ENCODE results near the gene OGFOD3. TPM values are rescaled to one million over a fixed set of nuclear protein-coding genes. Genes with fewer than 3 reads are reported as not detected.

The OGFOD3 gene
- total and polyA plus RNA-seq, 2 experiments from 2014 or later = 9.6 to 24.6 TPM

DNA sequence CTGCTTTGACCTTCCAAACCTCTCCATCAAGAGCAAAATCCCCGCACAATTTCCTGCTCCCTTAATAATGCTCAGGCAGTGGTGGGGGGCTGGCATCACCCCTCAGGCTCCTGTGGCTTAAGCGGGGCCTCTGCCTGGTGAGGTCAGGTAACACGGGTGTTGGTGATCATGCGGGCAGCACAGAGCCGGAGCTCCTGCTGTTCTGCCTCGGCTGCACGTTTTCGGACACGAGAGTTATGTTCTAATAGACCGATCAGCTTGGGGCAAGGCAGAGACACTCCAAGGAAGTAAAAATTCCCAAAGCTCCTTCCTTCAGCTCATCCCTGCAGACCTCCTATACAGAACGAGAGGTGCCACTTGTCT is 46.2 kb upstream of the OGFOD3 start (continued):
- TF ChIP-seq, protein P1, sequence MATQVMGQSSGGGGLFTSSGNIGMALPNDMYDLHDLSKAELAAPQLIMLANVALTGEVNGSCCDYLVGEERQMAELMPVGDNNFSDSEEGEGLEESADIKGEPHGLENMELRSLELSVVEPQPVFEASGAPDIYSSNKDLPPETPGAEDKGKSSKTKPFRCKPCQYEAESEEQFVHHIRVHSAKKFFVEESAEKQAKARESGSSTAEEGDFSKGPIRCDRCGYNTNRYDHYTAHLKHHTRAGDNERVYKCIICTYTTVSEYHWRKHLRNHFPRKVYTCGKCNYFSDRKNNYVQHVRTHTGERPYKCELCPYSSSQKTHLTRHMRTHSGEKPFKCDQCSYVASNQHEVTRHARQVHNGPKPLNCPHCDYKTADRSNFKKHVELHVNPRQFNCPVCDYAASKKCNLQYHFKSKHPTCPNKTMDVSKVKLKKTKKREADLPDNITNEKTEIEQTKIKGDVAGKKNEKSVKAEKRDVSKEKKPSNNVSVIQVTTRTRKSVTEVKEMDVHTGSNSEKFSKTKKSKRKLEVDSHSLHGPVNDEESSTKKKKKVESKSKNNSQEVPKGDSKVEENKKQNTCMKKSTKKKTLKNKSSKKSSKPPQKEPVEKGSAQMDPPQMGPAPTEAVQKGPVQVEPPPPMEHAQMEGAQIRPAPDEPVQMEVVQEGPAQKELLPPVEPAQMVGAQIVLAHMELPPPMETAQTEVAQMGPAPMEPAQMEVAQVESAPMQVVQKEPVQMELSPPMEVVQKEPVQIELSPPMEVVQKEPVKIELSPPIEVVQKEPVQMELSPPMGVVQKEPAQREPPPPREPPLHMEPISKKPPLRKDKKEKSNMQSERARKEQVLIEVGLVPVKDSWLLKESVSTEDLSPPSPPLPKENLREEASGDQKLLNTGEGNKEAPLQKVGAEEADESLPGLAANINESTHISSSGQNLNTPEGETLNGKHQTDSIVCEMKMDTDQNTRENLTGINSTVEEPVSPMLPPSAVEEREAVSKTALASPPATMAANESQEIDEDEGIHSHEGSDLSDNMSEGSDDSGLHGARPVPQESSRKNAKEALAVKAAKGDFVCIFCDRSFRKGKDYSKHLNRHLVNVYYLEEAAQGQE (IDR thresholded peaks at IDR 0.05; ENCODE audit: unreplicated experiment) = no peak

DNA sequence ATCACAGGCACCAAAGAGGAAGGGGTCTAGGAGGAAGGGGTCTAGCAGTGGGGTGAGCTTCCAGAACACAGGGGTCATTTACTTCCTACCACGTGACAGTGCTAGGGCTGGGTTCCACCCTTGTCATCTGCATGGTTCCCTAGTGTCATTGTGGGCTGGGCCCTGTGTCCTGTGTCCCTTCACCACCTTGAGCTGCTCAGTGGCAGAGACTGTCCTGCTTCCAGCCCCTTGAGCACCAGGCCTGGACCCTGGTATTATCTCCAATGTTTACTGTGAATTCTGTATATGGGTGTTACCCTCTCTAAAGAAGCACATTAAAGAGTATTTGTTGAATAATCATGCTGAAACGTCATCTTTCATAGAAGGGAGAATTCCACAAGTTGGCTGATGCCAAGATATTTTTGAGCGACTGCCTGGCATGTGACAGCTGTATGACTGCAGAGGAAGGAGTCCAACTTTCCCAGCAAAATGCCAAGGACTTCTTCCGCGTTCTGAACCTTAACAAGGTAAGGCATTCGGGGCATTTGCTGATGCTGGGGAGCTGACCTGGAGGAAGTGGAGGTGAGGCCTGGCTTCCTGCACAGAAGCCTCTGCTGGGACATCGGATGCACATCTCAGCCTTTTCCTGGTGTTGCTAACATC is 45.7 kb upstream of the OGFOD3 start:
- Histone ChIP-seq H4K20me1 (replicated peaks; ENCODE audit: insufficient read depth) (peaks cover 6% of the 10 kb centered on the region), H3K9me2 (ENCODE audit: insufficient read depth) (no peaks in the 10 kb centered on the region), H3F3A (replicated peaks; ENCODE audit: low read depth) (0 out of 2 replicates have a peak, but pooled peaks cover 6% of the 10 kb centered on the region), H3K4me1 (ENCODE audit: insufficient read depth) (no peaks in the 10 kb centered on the region), H2AFZ (no peak overlapping the region), H3K27ac (ENCODE audit: low read depth) (no peak overlapping the region), H3K79me2 (replicated peaks; ENCODE audit: insufficient read depth) (peaks cover 10% of the 10 kb centered on the region), H3K36me3 (ENCODE audit: insufficient read depth) (peaks cover 10% of the 10 kb centered on the region; the same call in 1 of the 2 replicates), H3K27me3 (ENCODE audit: insufficient read depth) (no peaks in the 10 kb centered on the region), H3K4me3 (no peak overlapping the region), H3K4me2 (no peak overlapping the region)
- no peak for DNase-seq (ENCODE audit: low spot score)
- no peak for ATAC-seq
- Mint-ChIP-seq H3K4me3 (no peak overlapping the region), H3K9me3 (no peaks in the 10 kb centered on the region), H3K4me1 (no peaks in the 10 kb centered on the region), H3K27me3 (ENCODE audit: insufficient read depth, low read depth, poor library complexity) (peaks cover 10% of the 10 kb centered on the region), H3K27ac (no peak overlapping the region), H3K36me3 (ENCODE audit: low read depth) (peaks cover 66% of the 10 kb centered on the region)
- TF ChIP-seq, protein P2, sequence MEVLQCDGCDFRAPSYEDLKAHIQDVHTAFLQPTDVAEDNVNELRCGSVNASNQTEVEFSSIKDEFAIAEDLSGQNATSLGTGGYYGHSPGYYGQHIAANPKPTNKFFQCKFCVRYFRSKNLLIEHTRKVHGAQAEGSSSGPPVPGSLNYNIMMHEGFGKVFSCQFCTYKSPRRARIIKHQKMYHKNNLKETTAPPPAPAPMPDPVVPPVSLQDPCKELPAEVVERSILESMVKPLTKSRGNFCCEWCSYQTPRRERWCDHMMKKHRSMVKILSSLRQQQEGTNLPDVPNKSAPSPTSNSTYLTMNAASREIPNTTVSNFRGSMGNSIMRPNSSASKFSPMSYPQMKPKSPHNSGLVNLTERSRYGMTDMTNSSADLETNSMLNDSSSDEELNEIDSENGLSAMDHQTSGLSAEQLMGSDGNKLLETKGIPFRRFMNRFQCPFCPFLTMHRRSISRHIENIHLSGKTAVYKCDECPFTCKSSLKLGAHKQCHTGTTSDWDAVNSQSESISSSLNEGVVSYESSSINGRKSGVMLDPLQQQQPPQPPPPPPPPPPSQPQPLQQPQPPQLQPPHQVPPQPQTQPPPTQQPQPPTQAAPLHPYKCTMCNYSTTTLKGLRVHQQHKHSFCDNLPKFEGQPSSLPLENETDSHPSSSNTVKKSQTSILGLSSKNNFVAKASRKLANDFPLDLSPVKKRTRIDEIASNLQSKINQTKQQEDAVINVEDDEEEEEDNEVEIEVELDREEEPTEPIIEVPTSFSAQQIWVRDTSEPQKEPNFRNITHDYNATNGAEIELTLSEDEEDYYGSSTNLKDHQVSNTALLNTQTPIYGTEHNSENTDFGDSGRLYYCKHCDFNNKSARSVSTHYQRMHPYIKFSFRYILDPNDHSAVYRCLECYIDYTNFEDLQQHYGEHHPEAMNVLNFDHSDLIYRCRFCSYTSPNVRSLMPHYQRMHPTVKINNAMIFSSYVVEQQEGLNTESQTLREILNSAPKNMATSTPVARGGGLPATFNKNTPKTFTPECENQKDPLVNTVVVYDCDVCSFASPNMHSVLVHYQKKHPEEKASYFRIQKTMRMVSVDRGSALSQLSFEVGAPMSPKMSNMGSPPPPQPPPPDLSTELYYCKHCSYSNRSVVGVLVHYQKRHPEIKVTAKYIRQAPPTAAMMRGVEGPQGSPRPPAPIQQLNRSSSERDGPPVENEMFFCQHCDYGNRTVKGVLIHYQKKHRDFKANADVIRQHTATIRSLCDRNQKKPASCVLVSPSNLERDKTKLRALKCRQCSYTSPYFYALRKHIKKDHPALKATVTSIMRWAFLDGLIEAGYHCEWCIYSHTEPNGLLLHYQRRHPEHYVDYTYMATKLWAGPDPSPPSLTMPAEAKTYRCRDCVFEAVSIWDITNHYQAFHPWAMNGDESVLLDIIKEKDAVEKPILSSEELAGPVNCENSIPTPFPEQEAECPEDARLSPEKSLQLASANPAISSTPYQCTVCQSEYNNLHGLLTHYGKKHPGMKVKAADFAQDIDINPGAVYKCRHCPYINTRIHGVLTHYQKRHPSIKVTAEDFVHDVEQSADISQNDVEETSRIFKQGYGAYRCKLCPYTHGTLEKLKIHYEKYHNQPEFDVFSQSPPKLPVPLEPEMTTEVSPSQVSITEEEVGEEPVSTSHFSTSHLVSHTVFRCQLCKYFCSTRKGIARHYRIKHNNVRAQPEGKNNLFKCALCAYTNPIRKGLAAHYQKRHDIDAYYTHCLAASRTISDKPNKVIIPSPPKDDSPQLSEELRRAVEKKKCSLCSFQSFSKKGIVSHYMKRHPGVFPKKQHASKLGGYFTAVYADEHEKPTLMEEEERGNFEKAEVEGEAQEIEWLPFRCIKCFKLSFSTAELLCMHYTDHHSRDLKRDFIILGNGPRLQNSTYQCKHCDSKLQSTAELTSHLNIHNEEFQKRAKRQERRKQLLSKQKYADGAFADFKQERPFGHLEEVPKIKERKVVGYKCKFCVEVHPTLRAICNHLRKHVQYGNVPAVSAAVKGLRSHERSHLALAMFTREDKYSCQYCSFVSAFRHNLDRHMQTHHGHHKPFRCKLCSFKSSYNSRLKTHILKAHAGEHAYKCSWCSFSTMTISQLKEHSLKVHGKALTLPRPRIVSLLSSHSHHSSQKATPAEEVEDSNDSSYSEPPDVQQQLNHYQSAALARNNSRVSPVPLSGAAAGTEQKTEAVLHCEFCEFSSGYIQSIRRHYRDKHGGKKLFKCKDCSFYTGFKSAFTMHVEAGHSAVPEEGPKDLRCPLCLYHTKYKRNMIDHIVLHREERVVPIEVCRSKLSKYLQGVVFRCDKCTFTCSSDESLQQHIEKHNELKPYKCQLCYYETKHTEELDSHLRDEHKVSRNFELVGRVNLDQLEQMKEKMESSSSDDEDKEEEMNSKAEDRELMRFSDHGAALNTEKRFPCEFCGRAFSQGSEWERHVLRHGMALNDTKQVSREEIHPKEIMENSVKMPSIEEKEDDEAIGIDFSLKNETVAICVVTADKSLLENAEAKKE (CRISPR knock-in tag; IDR thresholded peaks at IDR 0.05) = no peak
- no peak for TF ChIP-seq EZH2 (IDR thresholded peaks at IDR 0.05; ENCODE audit: low read depth, unreplicated experiment)
- no peak for TF ChIP-seq NANOG (IDR thresholded peaks at IDR 0.05; ENCODE audit: borderline replicate concordance)
- no peak for TF ChIP-seq ZNF331 (CRISPR knock-in tag; IDR thresholded peaks at IDR 0.05; ENCODE audit: low read depth)
